Fibroblast of lung (primary cell): ENCODE measurements around the gene SPOCK1. TPM values are rescaled to one million over a fixed set of nuclear protein-coding genes. Genes with fewer than 3 reads are reported as not detected.

Experiments used
- DNase-seq, 2 donors: peaks; one replicate each; pipeline versions ENCODE4 v3.0.0 to v3.0.0-alpha.2; 2010; ENCODE audit warnings: low read depth in 2 of 2
- H2AFZ ChIP-seq: 2 replicates; pipeline ENCODE4 v1.5.1; 2012; ENCODE audit warnings: low read length, control low read depth, inconsistent platforms
- H3K27ac ChIP-seq: 2 replicates; pipeline ENCODE4 v1.5.1; 2011; ENCODE audit warnings: low read length, control low read depth; ENCODE audit not compliant: insufficient read depth
- H3K27me3 ChIP-seq: 2 replicates; pipeline ENCODE4 v1.5.1; 2011; ENCODE audit warnings: mild to moderate bottlenecking, low read length; ENCODE audit not compliant: control insufficient read depth, insufficient read depth
- H3K36me3 ChIP-seq: 2 replicates; pipeline ENCODE4 v1.5.1; 2011; ENCODE audit warnings: low read length; ENCODE audit not compliant: control insufficient read depth, insufficient read depth
- H3K4me1 ChIP-seq: 2 replicates; pipeline ENCODE4 v1.5.1; 2011; ENCODE audit warnings: low read length; ENCODE audit not compliant: control insufficient read depth, insufficient read depth; ENCODE audit errors: extremely low read depth
- H3K4me2 ChIP-seq: 2 replicates; pipeline ENCODE4 v1.5.1; 2011; ENCODE audit warnings: low read length, control low read depth; ENCODE audit not compliant: insufficient read depth; ENCODE audit errors: extremely low read depth
- H3K4me3 ChIP-seq, 4 experiments: fragments of 200-600 bp in 1 of 4; sonication (generic) in 1 of 4; replicated peaks in 1 of 4; 2 replicates each; pipeline ENCODE4 v1.5.1; 2011 to 2016; ENCODE audit warnings: low read length in 4 of 4, low read depth in 3 of 4, mild to moderate bottlenecking in 3 of 4, control low read depth in 2 of 4, inconsistent platforms in 1 of 4, mixed read lengths in 1 of 4; ENCODE audit not compliant: insufficient read depth in 1 of 4; ENCODE audit errors: control extremely low read depth in 1 of 4
- H3K79me2 ChIP-seq: 2 replicates; pipeline ENCODE4 v1.5.1; 2012; ENCODE audit warnings: mild to moderate bottlenecking, low read length, inconsistent platforms; ENCODE audit not compliant: control insufficient read depth, insufficient read depth
- H3K9ac ChIP-seq: 2 replicates; pipeline ENCODE4 v1.5.1; 2011; ENCODE audit warnings: mild to moderate bottlenecking, low read length, control low read depth; ENCODE audit not compliant: insufficient read depth
- H3K9me3 ChIP-seq: 2 replicates; pipeline ENCODE4 v1.5.1; 2012; ENCODE audit warnings: low read depth, low read length; ENCODE audit not compliant: control insufficient read depth, insufficient read depth
- H4K20me1 ChIP-seq: 2 replicates; pipeline ENCODE4 v1.5.1; 2011; ENCODE audit warnings: low read length; ENCODE audit not compliant: control insufficient read depth, insufficient read depth; ENCODE audit errors: extremely low read depth
- CTCF ChIP-seq, 2 donors: IDR thresholded peaks in 1 of 2; conservative IDR thresholded peaks in 1 of 2; 1 replicate in 1 of 2; 2 replicates in 1 of 2; pipeline ENCODE4 v1.5.1; 2011 to 2012; ENCODE audit warnings: low read length in 2 of 2, control low read depth in 1 of 2, inconsistent platforms in 1 of 2, low read depth in 1 of 2, mild to moderate bottlenecking in 1 of 2
- EZH2 ChIP-seq: IDR thresholded peaks from 2 replicates; pipeline ENCODE4 v1.5.1; 2012; ENCODE audit warnings: low read length, control low read depth, mild to moderate bottlenecking; ENCODE audit errors: missing control alignments
- polyA plus RNA-seq, 2 donors: library from polyadenylated mRNA; depleted of rRNA in 1 of 2; stranded (reverse) in 1 of 2; unstranded in 1 of 2; fragments of >200 nt; gene quantifications; 2 replicates each; pipeline ENCODE4 v1.2.1, GENCODE V29; 2011 to 2012; ENCODE audit warnings: missing spikeins in 1 of 2
- total RNA-seq: library from RNA; depleted of rRNA; stranded (reverse); fragments of >200 nt; gene quantifications from 2 replicates; pipeline ENCODE4 v1.2.1, GENCODE V29; 2014

The SPOCK1 gene
- total and polyA plus RNA-seq, 2 donors (not counting 1 experiment from before 2014, with no cell fraction given), result 11.1 to 34.9 TPM

GRCh38 chr5:137287569-137287968 is 211.6 kb downstream of the SPOCK1 start:
- no peak overlapping the region for H2AFZ ChIP-seq
- H3K36me3 ChIP-seq, result no peaks in the 10 kb centered on the region
- H3K4me3 ChIP-seq, result no peak overlapping the region
- no peaks in the 10 kb centered on the region for H3K9me3 ChIP-seq
- DNase-seq, result no peak
- no peaks in the 10 kb centered on the region for H3K79me2 ChIP-seq
- H3K27ac ChIP-seq, result no peak overlapping the region
- H3K9ac ChIP-seq, result no peak overlapping the region
- H3K27me3 ChIP-seq, result no peaks in the 10 kb centered on the region
- H3K4me2 ChIP-seq, result no peak overlapping the region
- no peaks in the 10 kb centered on the region for H4K20me1 ChIP-seq
- no peak for TF ChIP-seq CTCF (conservative IDR thresholded peaks at IDR 0.05 in 1 of 2, IDR thresholded peaks at IDR 0.05 in 1 of 2; ENCODE audit: low read depth in 1 of 2, low read length in 2 of 2)
- no peak for TF ChIP-seq EZH2
- H3K4me1 ChIP-seq, result no peaks in the 10 kb centered on the region

- H4K20me1 ChIP-seq, result no peaks in the 10 kb centered on the region
- H3K4me3 ChIP-seq, result no peak overlapping the region
- H3K9ac ChIP-seq, result no peak overlapping the region
- no peaks in the 10 kb centered on the region for H3K27me3 ChIP-seq
- H3K36me3 ChIP-seq, result no peaks in the 10 kb centered on the region
- H3K27ac ChIP-seq, result no peak overlapping the region
- peak in 1 of 2 donors; percentile 62 for DNase-seq
- no peak overlapping the region for H3K4me2 ChIP-seq
- H3K9me3 ChIP-seq, result no peaks in the 10 kb centered on the region
- H2AFZ ChIP-seq, result no peak overlapping the region
- H3K79me2 ChIP-seq, result no peaks in the 10 kb centered on the region
- no peaks in the 10 kb centered on the region for H3K4me1 ChIP-seq
- no peak for TF ChIP-seq CTCF (conservative IDR thresholded peaks at IDR 0.05 in 1 of 2, IDR thresholded peaks at IDR 0.05 in 1 of 2; ENCODE audit: low read depth in 1 of 2, low read length in 2 of 2)
- no peak for TF ChIP-seq EZH2
Measured at GRCh38 chr5:137286025-137286610, 213.0 kb downstream of the SPOCK1 start.

- no peak overlapping the region for H3K9ac ChIP-seq
- H2AFZ ChIP-seq, result no peak overlapping the region
- no peaks in the 10 kb centered on the region for H4K20me1 ChIP-seq
- H3K79me2 ChIP-seq, result no peaks in the 10 kb centered on the region
- no peaks in the 10 kb centered on the region for H3K36me3 ChIP-seq
- no peak overlapping the region for H3K4me3 ChIP-seq
- no peak overlapping the region for H3K4me2 ChIP-seq
- TF ChIP-seq EZH2 (no peak), CTCF (conservative IDR thresholded peaks at IDR 0.05 in 1 of 2, IDR thresholded peaks at IDR 0.05 in 1 of 2; ENCODE audit: low read depth in 1 of 2, low read length in 2 of 2) (no peak)
- no peaks in the 10 kb centered on the region for H3K4me1 ChIP-seq
- no peaks in the 10 kb centered on the region for H3K27me3 ChIP-seq
- no peaks in the 10 kb centered on the region for H3K9me3 ChIP-seq
- DNase-seq, result no peak
- H3K27ac ChIP-seq, result no peak overlapping the region
Measured at GRCh38 chr5:137283801-137284200, 215.3 kb downstream of the SPOCK1 start.
